Keratinocyte (primary cell): ENCODE results near the gene ARHGAP6.

Experiments used
- CTCF ChIP-seq, 3 experiments: IDR thresholded peaks in 1 of 3; conservative IDR thresholded peaks in 1 of 3; optimal IDR thresholded peaks in 1 of 3; 2 replicates in 2 of 3; 3 replicates in 1 of 3; pipeline versions ENCODE3 to v1.5.1; 2011; ENCODE audit warnings: low read length in 3 of 3, mild to moderate bottlenecking in 3 of 3, moderate library complexity in 2 of 3, control low read depth in 1 of 3, inconsistent platforms in 1 of 3; ENCODE audit not compliant: insufficient read depth in 2 of 3; ENCODE audit errors: extremely low read depth in 1 of 3
- EZH2 ChIP-seq: IDR thresholded peaks from one replicate; pipeline ENCODE4 v1.6.1; 2012; ENCODE audit warnings: inconsistent platforms, mild to moderate bottlenecking, low read length, moderate library complexity

GRCh38 chrX:11375614-11376119 lies 290.1 kb downstream of the ARHGAP6 start:
- TF ChIP-seq EZH2 (no peak), CTCF (optimal IDR thresholded peaks at IDR 0.05 in 1 of 3, IDR thresholded peaks at IDR 0.05 in 1 of 3, conservative IDR thresholded peaks at IDR 0.05 in 1 of 3; ENCODE audit: extremely low read depth in 1 of 3, insufficient read depth in 2 of 3, low read length in 3 of 3) (no peak)
